GM18873 (cell line): ENCODE results near the gene CDKL5.

ENCODE experiments used
- ATAC-seq: cut with Tn5 transposase; IDR thresholded peaks from one replicate; pipeline ENCODE4 v1.9.1; 2021; ENCODE audit warnings: mild to moderate bottlenecking, moderate library complexity, moderate number of reproducible peaks; ENCODE audit not compliant: unreplicated experiment, low FRiP score

The CDKL5 gene

GRCh38 chrX:18639280-18639679 lies 213.9 kb downstream of the CDKL5 start:
- no peak for ATAC-seq

- ATAC-seq, result no peak
Observed at GRCh38 chrX:18640686-18641085, 215.3 kb downstream of the CDKL5 start.

GRCh38 chrX:18643243-18643642 lies 217.8 kb downstream of the CDKL5 start:
- ATAC-seq, result no peak

GRCh38 chrX:18643853-18644252 lies 218.4 kb downstream of the CDKL5 start:
- ATAC-seq, result no peak

- ATAC-seq, result no peak
Observed at GRCh38 chrX:18647621-18648020, 222.2 kb downstream of the CDKL5 start.

- no peak for ATAC-seq
Observed at GRCh38 chrX:18649498-18649951, 224.1 kb downstream of the CDKL5 start.

- ATAC-seq, result no peak
Observed at GRCh38 chrX:18650662-18651061, 225.3 kb downstream of the CDKL5 start.

GRCh38 chrX:18652636-18653035 lies 227.2 kb downstream of the CDKL5 start:
- no peak for ATAC-seq

GRCh38 chrX:18654875-18655836 lies 229.7 kb downstream of the CDKL5 start:
- no peak for ATAC-seq

- ATAC-seq, result no peak
Observed at GRCh38 chrX:18661273-18661672, 235.9 kb downstream of the CDKL5 start.

- no peak for ATAC-seq
Observed at GRCh38 chrX:18664947-18665346, 239.5 kb downstream of the CDKL5 start.

- no peak for ATAC-seq
Observed at GRCh38 chrX:18666614-18667013, 241.2 kb downstream of the CDKL5 start.

GRCh38 chrX:18668071-18668835 lies 242.8 kb downstream of the CDKL5 start:
- no peak for ATAC-seq

GRCh38 chrX:18672008-18672407 lies 246.6 kb downstream of the CDKL5 start, which contains the start of gene RS1:
RS1 (minus strand) TSS chrX:18672108; CDS start chrX:18672068, 40 bp downstream.
- ATAC-seq, result no peak

- ATAC-seq, result peak; percentile 31
Observed at GRCh38 chrX:18674417-18674787, 249.0 kb downstream of the CDKL5 start.

GRCh38 chrX:18674788-18675735 lies 249.7 kb downstream of the CDKL5 start:
- ATAC-seq, result peak; percentile 77

GRCh38 chrX:18676050-18676449 lies 250.6 kb downstream of the CDKL5 start:
- no peak for ATAC-seq

- ATAC-seq, result no peak
Observed at GRCh38 chrX:18676470-18676869, 251.1 kb downstream of the CDKL5 start.

GRCh38 chrX:18677161-18677869 lies 251.9 kb downstream of the CDKL5 start:
- no peak for ATAC-seq

- ATAC-seq, result no peak
Observed at GRCh38 chrX:18681996-18682395, 256.6 kb downstream of the CDKL5 start.
